ENCODE results near the gene CACNA1D.

DNA sequence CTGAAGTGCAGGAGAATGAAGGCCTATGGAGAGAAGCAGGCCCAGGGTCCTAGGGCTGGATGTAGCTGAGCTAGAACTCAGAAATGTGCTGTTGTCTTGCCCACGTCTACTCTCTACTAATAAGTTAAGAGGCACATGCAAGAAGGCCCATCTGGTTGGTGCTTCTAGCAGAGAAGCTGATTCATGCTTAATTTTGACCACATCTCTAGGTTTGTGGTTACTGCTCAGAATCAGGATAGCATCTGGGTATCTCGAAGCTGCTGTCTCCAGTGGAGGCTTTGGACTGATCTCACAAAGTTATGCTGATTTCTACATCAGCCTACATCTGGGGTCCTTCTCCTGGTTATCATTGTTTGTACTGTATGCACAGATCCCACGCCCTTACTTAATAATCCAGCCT lies 87.3 kb downstream of the CACNA1D start:
- TF ChIP-seq, protein P1, sequence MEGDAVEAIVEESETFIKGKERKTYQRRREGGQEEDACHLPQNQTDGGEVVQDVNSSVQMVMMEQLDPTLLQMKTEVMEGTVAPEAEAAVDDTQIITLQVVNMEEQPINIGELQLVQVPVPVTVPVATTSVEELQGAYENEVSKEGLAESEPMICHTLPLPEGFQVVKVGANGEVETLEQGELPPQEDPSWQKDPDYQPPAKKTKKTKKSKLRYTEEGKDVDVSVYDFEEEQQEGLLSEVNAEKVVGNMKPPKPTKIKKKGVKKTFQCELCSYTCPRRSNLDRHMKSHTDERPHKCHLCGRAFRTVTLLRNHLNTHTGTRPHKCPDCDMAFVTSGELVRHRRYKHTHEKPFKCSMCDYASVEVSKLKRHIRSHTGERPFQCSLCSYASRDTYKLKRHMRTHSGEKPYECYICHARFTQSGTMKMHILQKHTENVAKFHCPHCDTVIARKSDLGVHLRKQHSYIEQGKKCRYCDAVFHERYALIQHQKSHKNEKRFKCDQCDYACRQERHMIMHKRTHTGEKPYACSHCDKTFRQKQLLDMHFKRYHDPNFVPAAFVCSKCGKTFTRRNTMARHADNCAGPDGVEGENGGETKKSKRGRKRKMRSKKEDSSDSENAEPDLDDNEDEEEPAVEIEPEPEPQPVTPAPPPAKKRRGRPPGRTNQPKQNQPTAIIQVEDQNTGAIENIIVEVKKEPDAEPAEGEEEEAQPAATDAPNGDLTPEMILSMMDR (IDR thresholded peaks at IDR 0.05; ENCODE audit: poor library complexity) = no peak
- TF ChIP-seq EZH2 (IDR thresholded peaks at IDR 0.05; ENCODE audit: borderline replicate concordance) (no peak), EZH2phosphoT487 (IDR thresholded peaks at IDR 0.05; ENCODE audit: low read depth, severe bottlenecking, unreplicated experiment) (no peak)
